Gastrocnemius medialis (tissue), 4 donors: Measurements from ENCODE around the gene PPP2R3B. TPM values are rescaled to one million over a fixed set of nuclear protein-coding genes. Genes with fewer than 3 reads are reported as not detected.

Experiments used
- ATAC-seq, 2 donors: fragments of 150-250 bp; one replicate each; pipeline ENCODE4 v1.9.1; 2016
- DNase-seq, 2 donors: peaks; one replicate each; pipeline ENCODE4 v3.0.0-alpha.2; 2019
- H3K27ac ChIP-seq, 4 donors: fragments of 200-600 bp; sonication (generic); 1 replicate in 1 of 4; 2 replicates in 3 of 4; pipeline ENCODE4 v1.5.1; 2016 to 2018; ENCODE audit warnings: mild to moderate bottlenecking in 2 of 4, moderate library complexity in 1 of 4
- H3K27me3 ChIP-seq, 3 donors: fragments of 200-600 bp; sonication (generic) in 2 of 3; 1 replicate in 1 of 3; 2 replicates in 2 of 3; pipeline versions ENCODE4 v1.5.1 to v1.6.0; 2016 to 2019; ENCODE audit warnings: mild to moderate bottlenecking in 1 of 3, moderate library complexity in 1 of 3
- H3K36me3 ChIP-seq, 2 donors: fragments of 200-600 bp; sonication (generic) in 1 of 2; one replicate each; pipeline ENCODE4 v1.5.1; 2017 to 2018
- H3K4me1 ChIP-seq, 2 donors: fragments of 200-600 bp; sonication (generic) in 1 of 2; one replicate each; pipeline ENCODE4 v1.5.1; 2016 to 2017; ENCODE audit warnings: mild to moderate bottlenecking in 2 of 2
- H3K4me3 ChIP-seq, 4 donors: fragments of 200-600 bp; sonication (generic) in 3 of 4; 1 replicate in 1 of 4; 2 replicates in 3 of 4; pipeline ENCODE4 v1.5.1; 2016 to 2019; ENCODE audit warnings: mild to moderate bottlenecking in 2 of 4
- H3K9me3 ChIP-seq, 3 donors: fragments of 200-600 bp; sonication (generic) in 2 of 3; 1 replicate in 1 of 3; 2 replicates in 2 of 3; pipeline ENCODE4 v1.5.1; 2016 to 2019
- CTCF ChIP-seq, 5 experiments: fragments of 450-650 bp in 3 of 5; fragments of 200-600 bp in 2 of 5; sonication (generic) in 2 of 5; IDR thresholded peaks in 4 of 5; conservative IDR thresholded peaks in 1 of 5; 1 replicate in 4 of 5; 2 replicates in 1 of 5; pipeline ENCODE4 v1.5.1; 2016 to 2019; ENCODE audit warnings: antibody characterized with exemption in 5 of 5, mild to moderate bottlenecking in 3 of 5, moderate library complexity in 3 of 5
- POLR2A ChIP-seq, 2 donors: fragments of 450-650 bp; IDR thresholded peaks; one replicate each; pipeline ENCODE4 v1.6.1; 2017; ENCODE audit warnings: antibody characterized with exemption in 2 of 2, mild to moderate bottlenecking in 2 of 2, moderate library complexity in 2 of 2
- in situ Hi-C, 4 donors: fragments of 200-750 bp; cut with MboI; loops; one replicate each; pipeline versions ENCODE4 v1.15.0 to v1.8.0; 2017; ENCODE audit warnings: low sequenced_read_pairs in 4 of 4
- intact Hi-C: fragments of 100-400 bp; cut with DNase I; formaldehyde crosslinking; loops from one replicate; pipeline ENCODE4 v1.15.1; 2023; ENCODE audit warnings: low total_unique reads
- total RNA-seq, 4 donors: library from RNA; depleted of rRNA; stranded (reverse); fragments of >200 nt; gene quantifications; one replicate each; pipeline versions ENCODE4 v1.1.0 to v1.2.3, GENCODE V29; 2016

Gene PPP2R3B
- total RNA-seq, 4 donors from 2014 or later, result 53.8 to 103 (median 69.4) TPM

GRCh38 chrX:392575-392846 lies 5.8 kb upstream of the PPP2R3B start:
- DNase-seq (no peak), ATAC-seq (no peak)
- TF ChIP-seq POLR2A (IDR thresholded peaks at IDR 0.05) (no peak), CTCF (IDR thresholded peaks at IDR 0.05 in 4 of 5, conservative IDR thresholded peaks at IDR 0.05 in 1 of 5) (no peak)
- in situ Hi-C loops, result no loop called here
- no peaks in the 10 kb centered on the region for H3K9me3 ChIP-seq
- no peak overlapping the region for H3K4me3 ChIP-seq
- H3K36me3 ChIP-seq, result no peaks in the 10 kb centered on the region
- peaks cover 2 to 3% of the 10 kb centered on the region in 2 donors for H3K4me1 ChIP-seq
- no peak overlapping the region for H3K27ac ChIP-seq
- intact Hi-C loops, result no loop called here
- no peaks in the 10 kb centered on the region for H3K27me3 ChIP-seq

GRCh38 chrX:391717-392574 lies 5.2 kb upstream of the PPP2R3B start:
- Histone ChIP-seq H3K27ac (no peak overlapping the region), H3K4me1 (peaks cover 0 to 3% of the 10 kb centered on the region in 2 donors), H3K27me3 (no peaks in the 10 kb centered on the region), H3K36me3 (no peaks in the 10 kb centered on the region), H3K4me3 (no peak overlapping the region), H3K9me3 (no peaks in the 10 kb centered on the region)
- DNase-seq, result no peak
- intact Hi-C loops, result no loop called here
- TF ChIP-seq CTCF (IDR thresholded peaks at IDR 0.05 in 4 of 5, conservative IDR thresholded peaks at IDR 0.05 in 1 of 5) (no peak), POLR2A (IDR thresholded peaks at IDR 0.05) (no peak)
- in situ Hi-C loops, result no loop called here
- ATAC-seq, result no peak

GRCh38 chrX:390459-390858 lies 3.8 kb upstream of the PPP2R3B start:
- in situ Hi-C loops, result no loop called here

GRCh38 chrX:389021-389441 lies 2.3 kb upstream of the PPP2R3B start:
- TF ChIP-seq CTCF (IDR thresholded peaks at IDR 0.05 in 4 of 5, conservative IDR thresholded peaks at IDR 0.05 in 1 of 5) (no peak), POLR2A (IDR thresholded peaks at IDR 0.05) (no peak)
- no peak for ATAC-seq
- Histone ChIP-seq H3K4me3 (no peak overlapping the region), H3K36me3 (no peaks in the 10 kb centered on the region), H3K9me3 (no peaks in the 10 kb centered on the region), H3K27ac (no peak overlapping the region), H3K27me3 (no peaks in the 10 kb centered on the region), H3K4me1 (peaks cover 7% of the 10 kb centered on the region in 2 donors)
- in situ Hi-C loops (loop anchor here in 1 of 4 donors (10.0 kb wide), 1 partner anchor 64 kb away; no protein-coding TSS in a partner anchor), intact Hi-C loops (loop anchor here (5.0 to 10.0 kb wide), 3 partner anchors 72 to 1003 kb away; partner anchors contain the start of genes GTPBP6 and SLC25A6)
- no peak for DNase-seq

More at GRCh38 chrX:390459-390858, 3.8 kb upstream of the PPP2R3B start:
- no peak for DNase-seq
- no peaks in the 10 kb centered on the region for H3K9me3 ChIP-seq
- ATAC-seq, result no peak
- H3K27ac ChIP-seq, result no peak overlapping the region
- no peaks in the 10 kb centered on the region for H3K36me3 ChIP-seq
- no peak for TF ChIP-seq POLR2A (IDR thresholded peaks at IDR 0.05)
- no peak for TF ChIP-seq CTCF (IDR thresholded peaks at IDR 0.05 in 4 of 5, conservative IDR thresholded peaks at IDR 0.05 in 1 of 5)
- peaks cover 7% of the 10 kb centered on the region in 2 donors for H3K4me1 ChIP-seq
- intact Hi-C loops, result no loop called here
- no peaks in the 10 kb centered on the region for H3K27me3 ChIP-seq
- no peak overlapping the region for H3K4me3 ChIP-seq
